Hematopoietic multipotent progenitor cell treated with erythropoietin and hydrocortisone succinate and interleukin-3 and kit ligand, for 17 days (in vitro differentiated cells): ENCODE results near the gene SEMA4B.
"Not testable (repeated sequence)": the region's sequence is repeated elsewhere in the genome, so short reads cannot be mapped to it uniquely, and the experiment has no call there.

Source experiments
- DNase-seq: peaks from one replicate; pipeline ENCODE4 v3.0.0-alpha.2; 2015; ENCODE audit warnings: low spot score

Gene SEMA4B

DNA sequence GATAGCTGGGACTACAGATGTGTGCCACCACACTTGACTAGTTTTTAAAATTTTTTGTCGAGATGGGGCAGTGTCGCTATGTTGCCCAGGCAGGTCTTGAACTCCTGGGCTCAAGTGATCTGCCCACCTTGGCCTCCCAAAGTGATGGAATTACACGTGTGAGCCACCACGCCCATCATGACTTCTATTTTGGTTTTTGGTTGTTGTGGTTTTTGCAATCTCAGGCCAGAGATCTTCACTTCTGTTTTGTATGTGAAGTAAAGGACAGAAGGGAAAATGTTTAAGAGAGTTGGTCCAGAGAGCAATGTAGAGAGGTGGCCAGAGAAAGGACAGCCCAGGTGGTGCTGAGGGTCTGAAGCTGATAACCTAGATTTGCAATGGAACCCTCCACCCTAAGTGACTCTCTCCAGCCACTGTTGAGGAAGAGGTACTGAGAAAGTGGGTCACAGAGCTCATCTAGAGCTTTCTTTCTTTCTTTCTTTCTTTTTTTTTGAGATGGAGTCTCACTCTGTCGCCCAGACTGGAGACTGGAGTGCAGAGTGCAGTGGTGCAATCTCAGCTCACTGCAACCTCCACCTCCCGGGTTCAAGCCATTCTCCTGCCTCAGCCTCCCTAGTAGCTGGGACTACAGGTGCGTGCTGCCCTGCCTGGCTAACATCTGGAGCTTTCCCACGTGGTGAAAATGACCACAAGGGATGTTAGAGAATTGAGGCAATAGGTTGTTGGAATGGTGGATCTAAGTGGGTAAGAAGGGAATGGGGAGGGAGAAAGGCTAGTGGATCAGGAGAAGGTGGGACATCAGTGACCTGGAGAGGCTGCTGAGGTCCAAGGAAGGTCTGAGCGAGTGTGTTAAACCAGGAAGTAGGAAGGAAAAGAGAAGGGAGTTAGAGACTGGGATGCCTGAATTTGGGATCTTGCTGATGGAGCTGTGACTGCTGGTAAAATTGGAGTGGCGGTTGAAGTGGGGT, 22.4 kb upstream of the SEMA4B start:
- DNase-seq = no peak

- no peak for DNase-seq
Observed at GRCh38 chr15:90181776-90182175, 19.4 kb upstream of the SEMA4B start.

DNA sequence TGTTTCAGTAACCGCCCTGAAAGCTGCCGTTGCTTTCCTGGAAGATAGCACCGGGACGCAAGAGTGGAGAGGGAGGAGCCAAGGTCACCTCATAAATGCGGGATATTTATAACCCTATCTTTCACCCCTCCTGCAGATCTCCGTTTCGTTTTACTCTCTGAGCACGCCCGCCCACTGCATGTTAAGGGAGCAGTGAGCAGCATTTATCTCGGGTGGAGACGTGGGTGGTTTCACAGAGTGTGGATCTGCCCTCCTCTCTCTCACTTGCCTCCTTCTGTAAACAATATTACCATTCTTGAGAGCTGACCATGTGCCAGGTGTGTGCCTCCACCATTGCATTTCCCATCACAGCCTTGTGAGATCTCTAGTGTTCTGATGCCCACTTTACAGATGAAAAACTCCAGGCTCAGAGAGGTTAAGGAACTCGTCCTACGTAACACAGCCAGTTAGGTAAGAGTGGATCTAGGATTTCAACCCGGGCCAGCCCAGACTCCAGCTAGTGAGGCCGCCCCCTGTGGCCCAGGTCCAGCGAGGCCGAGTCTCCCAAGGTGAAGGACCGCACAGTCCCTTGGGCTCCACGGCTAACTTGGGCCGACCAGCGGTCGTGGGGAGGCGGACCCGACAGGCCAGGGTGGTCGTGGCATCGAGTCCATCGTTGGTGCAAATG, 16.9 kb upstream of the SEMA4B start:
- DNase-seq = peak; percentile 92

DNA sequence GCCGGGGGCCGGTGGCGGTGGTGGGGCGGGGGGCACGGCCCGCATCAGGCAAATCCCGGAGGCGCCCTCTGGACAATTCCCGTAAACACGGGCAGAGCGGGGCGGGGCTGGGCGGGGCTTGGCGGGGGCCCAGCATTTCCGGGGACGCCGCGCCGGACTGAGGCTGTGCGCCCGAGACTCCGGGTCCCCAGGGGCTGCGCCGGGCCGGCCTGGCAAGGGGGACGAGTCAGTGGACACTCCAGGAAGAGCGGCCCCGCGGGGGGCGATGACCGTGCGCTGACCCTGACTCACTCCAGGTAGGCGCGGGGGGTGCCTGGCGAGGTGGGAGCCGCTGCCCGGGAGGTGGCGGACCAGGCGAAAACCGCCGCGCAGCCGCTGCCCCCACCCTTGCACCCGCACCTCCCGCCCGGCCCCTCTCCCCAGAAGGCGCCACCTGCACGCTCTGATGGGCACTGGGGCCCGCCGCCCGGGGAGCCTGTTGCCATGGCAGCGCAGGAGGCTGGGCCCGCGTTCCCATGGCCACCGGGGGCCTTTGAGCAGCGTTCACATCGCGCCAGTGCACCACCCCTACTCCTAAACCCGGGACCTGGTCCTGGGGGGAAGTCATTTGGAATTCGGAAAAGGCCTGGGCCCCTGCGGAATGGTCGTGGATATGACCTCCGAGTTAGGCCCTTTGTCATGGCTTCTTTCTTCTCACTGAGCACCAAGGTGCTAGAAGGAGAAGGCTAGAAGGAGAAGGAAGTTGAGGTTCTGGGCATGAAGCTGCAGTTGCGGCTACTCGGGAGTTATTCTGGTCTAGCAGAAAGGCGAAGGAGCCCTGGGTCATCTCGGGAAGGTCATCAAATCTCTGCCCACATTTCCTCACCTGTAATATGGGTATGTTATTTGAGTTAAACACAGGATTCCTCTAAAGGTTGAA, 16.1 kb upstream of the SEMA4B start:
- peak; percentile 82 for DNase-seq

DNA sequence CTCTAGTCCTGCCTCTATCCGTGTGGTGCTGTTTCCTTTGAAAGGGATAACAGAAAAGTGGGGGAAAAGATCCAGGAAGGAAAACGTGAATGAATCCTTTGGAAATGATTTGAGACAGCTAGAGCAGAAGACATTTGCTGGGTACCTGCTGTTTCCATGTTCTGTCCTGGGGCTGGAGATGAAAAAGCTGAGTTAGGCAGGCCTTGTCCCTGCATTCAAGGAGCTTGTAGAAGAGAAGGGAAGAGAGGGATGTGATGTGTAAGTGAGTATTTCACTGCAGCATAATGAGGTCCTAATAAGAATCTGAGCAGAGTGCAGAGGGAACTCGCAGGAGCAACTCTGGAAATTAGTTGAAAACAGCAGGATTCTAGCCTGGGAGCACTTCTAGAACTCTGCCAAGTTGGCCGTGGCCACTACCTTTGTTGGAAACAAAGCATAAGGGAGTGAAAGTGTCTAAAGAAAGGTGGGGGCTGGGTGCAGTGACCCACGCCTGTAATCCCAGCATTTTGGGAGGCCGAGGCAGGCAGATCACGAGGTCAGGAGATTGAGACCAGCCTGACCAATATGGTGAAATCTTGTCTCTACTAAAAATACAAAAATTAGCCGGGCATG, 13.8 kb upstream of the SEMA4B start:
- DNase-seq = no peak

DNA sequence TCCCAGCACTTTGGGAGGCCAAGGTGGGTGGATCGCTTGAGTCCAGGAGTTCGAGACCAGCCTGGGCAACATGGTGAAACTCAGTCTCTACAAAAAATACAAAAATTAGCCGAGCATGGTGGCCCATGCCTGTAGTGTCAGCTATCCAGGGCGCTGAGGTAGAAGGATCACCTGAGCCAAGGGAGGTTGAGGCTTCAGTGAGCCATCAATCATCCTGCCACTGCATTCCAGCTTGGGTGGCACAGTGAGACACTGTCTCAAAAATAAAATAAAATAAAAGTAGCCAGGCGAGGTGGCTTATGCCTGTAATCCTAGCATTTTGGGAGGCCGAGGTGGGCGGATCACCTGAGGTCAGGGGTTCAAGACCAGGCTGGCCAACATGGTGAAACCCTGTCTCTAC, 13.1 kb upstream of the SEMA4B start:
- DNase-seq = not testable (repeated sequence)

GRCh38 chr15:90188914-90189748, 12.0 kb upstream of the SEMA4B start:
- DNase-seq = no peak

DNA sequence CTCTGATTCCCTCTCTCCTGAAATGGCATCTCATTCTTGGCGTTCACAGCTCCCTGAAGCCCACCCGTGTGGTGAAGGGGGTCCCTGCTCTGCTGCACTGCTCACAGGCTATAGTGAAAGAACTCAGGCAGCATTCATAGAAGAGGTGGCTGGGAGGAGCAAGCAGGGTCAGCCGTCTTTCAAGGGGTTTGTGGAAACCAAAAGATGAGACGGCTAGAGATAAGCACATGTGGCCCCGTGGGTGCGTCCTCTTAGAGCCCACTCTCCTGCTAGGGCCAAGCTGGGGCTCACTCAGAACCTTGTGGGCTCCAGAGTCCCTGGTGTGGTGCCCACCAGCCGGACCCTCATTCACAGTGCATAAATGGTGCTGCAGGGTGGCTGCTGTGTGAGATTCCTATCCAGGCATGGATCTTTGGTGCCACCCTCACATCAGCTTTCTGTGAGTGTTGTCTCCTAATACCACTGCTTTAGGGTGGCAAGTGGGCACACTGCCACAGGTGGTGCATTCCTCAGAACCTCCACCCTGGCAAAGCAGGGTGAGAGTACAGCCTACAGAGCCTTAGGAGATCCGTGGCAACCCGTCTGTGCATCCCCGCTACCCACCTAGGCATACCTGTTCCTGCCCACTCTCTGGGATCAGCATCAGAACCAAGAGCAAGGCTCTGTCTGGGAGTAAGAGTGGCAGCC, 11.2 kb upstream of the SEMA4B start:
- peak; percentile 61 for DNase-seq

DNA sequence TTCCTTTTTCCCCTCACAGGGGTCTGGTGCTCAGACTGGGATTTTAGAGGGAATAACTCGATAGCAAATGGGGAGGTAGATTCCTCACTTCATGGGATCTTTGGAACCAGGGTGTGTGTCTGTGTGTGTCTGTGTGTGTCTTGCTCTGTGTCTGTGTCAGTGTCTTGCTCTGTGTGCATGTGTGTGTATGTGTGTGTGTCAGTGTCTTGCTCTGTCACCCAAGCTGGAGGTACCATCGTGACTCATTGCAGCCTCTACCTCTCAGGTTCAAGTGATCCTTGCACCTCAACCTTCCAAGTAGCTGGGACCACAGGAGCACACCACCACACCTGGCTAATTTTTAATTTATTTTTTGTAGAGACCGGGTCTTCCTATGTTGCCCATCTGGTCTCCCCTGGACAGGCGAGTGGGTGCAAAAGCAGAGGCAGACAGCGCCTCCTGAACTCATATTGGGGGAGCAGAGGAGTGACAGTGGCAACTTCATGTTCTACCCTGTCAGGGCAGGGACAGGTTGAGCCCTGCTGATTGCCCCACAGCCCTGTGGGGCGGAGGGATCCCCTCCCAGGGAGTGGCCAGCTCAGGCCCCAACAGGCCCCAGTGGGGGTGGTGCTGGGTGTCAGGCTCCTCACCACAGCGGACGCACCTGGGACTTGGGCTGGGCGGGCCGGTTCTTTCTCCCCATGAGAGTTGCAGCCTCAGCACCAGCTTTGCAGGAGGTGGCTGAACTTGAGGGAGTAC, 10.4 kb upstream of the SEMA4B start:
- DNase-seq = peak; percentile 73

DNA sequence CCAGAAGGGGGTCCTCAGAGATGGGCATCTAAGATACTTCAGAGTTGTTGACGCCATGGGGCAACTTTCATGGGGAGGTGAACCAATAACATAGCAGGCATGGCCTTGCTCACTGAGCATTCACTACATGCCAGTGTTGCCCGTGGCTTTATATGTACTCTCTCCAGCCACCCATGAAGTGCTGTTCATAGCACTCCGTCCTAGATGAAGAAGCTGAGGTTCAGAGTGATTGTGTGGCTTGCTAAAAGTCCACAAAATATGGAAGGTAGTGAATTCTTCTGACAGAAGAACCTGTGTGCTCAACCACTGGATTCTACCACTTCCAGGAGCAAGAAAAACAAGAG, 9.8 kb upstream of the SEMA4B start:
- no peak for DNase-seq

DNA sequence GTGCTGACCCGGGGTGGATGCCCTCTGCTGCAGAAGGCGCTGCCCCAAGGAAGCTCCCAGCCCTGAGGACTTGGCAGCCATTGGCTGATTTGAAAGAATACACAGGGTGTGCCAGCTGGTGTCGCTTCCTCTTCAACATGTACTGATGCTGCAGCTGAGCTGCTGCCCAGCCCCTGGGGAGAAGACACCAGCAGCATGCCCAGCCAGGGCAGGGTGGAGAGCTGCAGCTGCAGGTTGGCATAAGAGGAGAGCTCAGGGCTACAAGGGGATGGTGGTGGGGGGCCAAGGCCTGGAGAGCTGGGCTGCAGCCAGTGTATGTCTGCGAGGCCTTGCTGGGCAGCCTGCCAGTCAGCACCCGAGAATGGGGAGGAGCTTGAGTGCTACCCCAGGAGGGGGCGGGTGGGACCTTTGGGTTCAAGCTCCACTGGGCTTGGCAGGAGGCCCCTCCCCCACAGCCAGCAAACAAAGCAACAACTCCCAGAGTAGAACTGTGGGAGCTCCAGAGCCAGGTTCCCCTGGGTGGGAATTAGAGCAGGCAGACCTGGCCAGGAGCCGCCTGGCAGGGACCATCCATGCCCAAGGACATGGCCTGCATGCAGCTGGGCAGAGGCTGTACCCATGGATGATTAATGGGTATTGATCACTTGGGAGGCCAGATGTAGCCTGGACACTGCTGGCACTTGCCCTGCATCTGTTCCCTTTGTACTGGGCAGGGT, 9.2 kb upstream of the SEMA4B start:
- DNase-seq = peak; percentile 72

- DNase-seq = no peak
Observed at GRCh38 chr15:90192961-90193786, 8.0 kb upstream of the SEMA4B start.

DNA sequence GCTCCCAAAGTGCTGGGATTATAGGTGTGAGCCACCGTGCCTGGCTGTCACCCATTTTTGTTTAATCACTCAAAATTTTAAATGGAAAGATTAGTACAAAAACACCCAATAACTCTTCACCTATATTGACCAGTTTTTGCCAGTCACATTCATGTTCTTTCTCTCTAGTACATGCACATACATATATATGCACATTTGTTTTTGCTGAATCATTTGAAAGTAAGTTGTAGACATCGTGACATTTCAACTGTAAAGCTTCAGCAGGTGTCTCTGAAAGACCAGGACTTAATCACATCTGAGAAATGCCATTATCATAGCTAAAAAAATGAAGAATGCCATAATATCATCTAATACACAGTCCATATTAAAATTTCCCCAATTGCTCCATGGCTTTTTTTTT, 6.5 kb upstream of the SEMA4B start:
- no peak for DNase-seq

DNA sequence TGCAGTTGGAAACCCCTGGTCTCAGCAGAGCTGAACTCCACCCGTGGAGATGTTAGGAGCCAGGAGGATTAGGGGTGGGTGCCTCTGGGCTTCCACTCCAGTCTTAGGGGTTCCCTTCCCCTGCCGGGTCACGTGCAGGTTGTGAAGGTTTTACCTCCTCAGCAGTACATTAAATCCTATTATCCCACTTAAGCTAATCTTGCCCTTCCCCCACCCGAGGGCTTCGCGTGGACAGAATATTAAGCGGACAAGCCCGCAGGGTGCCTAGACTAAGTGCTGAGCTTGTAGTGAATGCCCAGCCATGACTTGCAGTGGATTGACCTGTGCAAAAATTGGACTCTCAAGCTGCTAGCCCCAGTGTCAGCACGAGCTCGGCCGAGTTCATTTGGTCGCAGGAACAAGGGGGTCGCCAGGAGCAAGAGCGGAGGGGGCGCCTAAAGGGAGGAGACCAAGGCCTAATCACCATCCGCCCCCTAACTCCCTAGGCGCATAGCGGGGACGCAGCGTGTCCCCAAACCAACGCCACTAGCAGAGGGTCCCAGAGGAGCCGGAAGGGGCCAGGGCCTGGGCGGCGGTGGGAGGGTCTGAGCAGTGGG, 498 bp upstream of the SEMA4B start:
- DNase-seq = no peak

DNA sequence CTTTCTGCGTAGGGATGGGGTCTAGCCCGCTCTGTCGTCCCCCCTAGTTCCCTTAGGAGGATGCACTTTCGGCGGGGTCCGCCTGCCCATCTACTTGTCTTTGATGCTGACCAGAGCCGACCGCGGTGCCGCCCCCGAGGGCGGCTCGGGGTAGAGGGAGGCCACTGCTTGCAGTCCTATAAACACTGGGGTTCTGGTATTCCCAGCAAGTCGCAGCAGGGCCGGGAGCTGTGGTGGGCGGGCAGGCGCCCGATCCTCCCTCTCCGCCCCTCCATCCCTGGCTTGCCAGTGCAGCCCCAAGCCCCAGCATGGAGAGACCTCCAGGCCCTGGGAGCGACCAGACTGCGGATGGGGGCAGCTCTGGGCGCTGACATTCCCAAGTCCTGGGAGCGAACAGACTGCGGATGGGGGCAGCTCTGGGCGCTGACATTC, 830 bp downstream of the SEMA4B start:
- no peak for DNase-seq

GRCh38 chr15:90202929-90203328, 1.8 kb downstream of the SEMA4B start:
- DNase-seq = no peak

- DNase-seq = no peak
Observed at GRCh38 chr15:90203473-90203872, 2.3 kb downstream of the SEMA4B start.

DNA sequence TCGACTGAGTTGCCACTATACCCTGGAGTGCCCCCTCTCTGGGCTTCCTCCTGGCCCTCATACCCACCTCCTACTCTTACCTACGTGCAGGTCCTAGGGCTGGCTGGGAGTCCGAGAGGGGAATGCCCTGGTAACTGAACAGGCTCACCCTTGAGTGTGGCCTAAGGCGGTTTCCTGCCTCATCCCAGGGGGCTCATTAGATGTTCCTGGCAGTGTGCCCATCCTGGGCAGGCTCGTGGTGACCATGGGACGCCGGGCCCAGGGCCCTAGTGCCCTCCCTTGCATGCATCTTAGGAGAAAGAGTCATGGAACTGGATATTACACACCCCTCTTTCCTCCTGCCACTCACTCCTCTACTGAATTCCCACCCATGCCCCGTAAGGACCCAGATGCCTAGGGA, 2.8 kb downstream of the SEMA4B start:
- no peak for DNase-seq
